HG02623 (cell line): ENCODE measurements around the gene SPATC1L.

Source experiments
- ATAC-seq: cut with Tn5 transposase; IDR thresholded peaks from one replicate; pipeline ENCODE4 v1.9.1; 2021; ENCODE audit warnings: moderate library complexity; ENCODE audit not compliant: unreplicated experiment

The SPATC1L gene

GRCh38 chr21:46122237-46122671 lies 62.0 kb downstream of the SPATC1L start:
- ATAC-seq, result no peak

GRCh38 chr21:46121286-46122221 lies 62.7 kb downstream of the SPATC1L start:
- ATAC-seq, result no peak

GRCh38 chr21:46120301-46121285 lies 63.7 kb downstream of the SPATC1L start:
- ATAC-seq, result no peak

GRCh38 chr21:46119637-46120271 lies 64.5 kb downstream of the SPATC1L start:
- no peak for ATAC-seq

- ATAC-seq, result no peak
Measured at GRCh38 chr21:46119144-46119636, 65.1 kb downstream of the SPATC1L start.

- ATAC-seq, result no peak
Measured at GRCh38 chr21:46118316-46119143, 65.7 kb downstream of the SPATC1L start.

- ATAC-seq, result no peak
Measured at GRCh38 chr21:46117586-46118315, 66.5 kb downstream of the SPATC1L start.

GRCh38 chr21:46116776-46117585 lies 67.3 kb downstream of the SPATC1L start:
- ATAC-seq, result no peak

GRCh38 chr21:46116189-46116775 lies 68.0 kb downstream of the SPATC1L start:
- ATAC-seq, result no peak

GRCh38 chr21:46115441-46116188 lies 68.6 kb downstream of the SPATC1L start:
- no peak for ATAC-seq

- no peak for ATAC-seq
Measured at GRCh38 chr21:46114963-46115362, 69.3 kb downstream of the SPATC1L start.

GRCh38 chr21:46113497-46114176 lies 70.6 kb downstream of the SPATC1L start:
- no peak for ATAC-seq

- no peak for ATAC-seq
Measured at GRCh38 chr21:46112725-46113215, 71.5 kb downstream of the SPATC1L start.

GRCh38 chr21:46111857-46112724 lies 72.2 kb downstream of the SPATC1L start:
- ATAC-seq, result no peak

- no peak for ATAC-seq
Measured at GRCh38 chr21:46111193-46111571, 73.1 kb downstream of the SPATC1L start.
